ENCODE measurements around the gene ADAM12. TPM values are rescaled to one million over a fixed set of nuclear protein-coding genes. Genes with fewer than 3 reads are reported as not detected.
A peak's percentile ranks its signal among the peaks of the same experiment; 100 is the strongest.

The ADAM12 gene
- total and polyA plus RNA-seq, 4 donors: 0.03 to 0.33 (median 0.19) TPM

DNA sequence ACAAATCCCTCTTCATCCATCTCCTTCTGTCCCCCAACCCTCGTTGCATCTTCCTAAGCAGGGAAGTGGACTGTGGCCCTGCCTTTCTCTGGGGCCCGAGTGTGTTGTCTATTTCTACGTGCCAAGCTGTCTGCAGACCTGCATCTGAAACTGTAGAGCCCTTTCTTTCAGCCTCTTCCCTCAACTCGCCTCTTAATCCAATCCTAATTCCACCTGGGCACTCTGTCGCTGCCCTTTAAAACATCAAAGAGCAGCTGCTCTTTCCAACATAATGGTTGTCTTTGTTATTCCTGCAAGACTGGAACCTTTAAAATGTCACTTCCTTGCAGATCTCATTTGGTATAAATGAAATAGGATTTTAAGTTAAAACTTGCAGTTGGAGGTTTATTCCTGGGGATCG lies 21.5 kb upstream of the ADAM12 start:
- Histone ChIP-seq H3K9me3 (ENCODE audit: control insufficient read depth in 4 of 4, low read length in 3 of 4) (no peaks in the 10 kb centered on the region), H3K4me1 (ENCODE audit: control insufficient read depth in 4 of 4, insufficient read depth in 4 of 4, low read length in 3 of 4) (no peaks in the 10 kb centered on the region), H3K4me3 (ENCODE audit: low read depth in 1 of 3, low read length in 3 of 3) (no peak overlapping the region), H3K36me3 (ENCODE audit: control insufficient read depth in 4 of 4, insufficient read depth in 3 of 4, low read depth in 1 of 4, low read length in 3 of 4) (no peaks in the 10 kb centered on the region), H3K27me3 (ENCODE audit: control insufficient read depth in 4 of 4, insufficient read depth in 4 of 4, low read length in 3 of 4) (peaks cover 0 to 5% (median 1%) of the 10 kb centered on the region in 4 donors), H3K27ac (ENCODE audit: low read depth in 1 of 2, low read length in 2 of 2) (no peak overlapping the region), H3K9ac (ENCODE audit: low read depth in 1 of 2, low read length in 2 of 2) (peak overlapping the region in 1 of 2 donors; percentile 26)
- TF ChIP-seq, protein P1, sequence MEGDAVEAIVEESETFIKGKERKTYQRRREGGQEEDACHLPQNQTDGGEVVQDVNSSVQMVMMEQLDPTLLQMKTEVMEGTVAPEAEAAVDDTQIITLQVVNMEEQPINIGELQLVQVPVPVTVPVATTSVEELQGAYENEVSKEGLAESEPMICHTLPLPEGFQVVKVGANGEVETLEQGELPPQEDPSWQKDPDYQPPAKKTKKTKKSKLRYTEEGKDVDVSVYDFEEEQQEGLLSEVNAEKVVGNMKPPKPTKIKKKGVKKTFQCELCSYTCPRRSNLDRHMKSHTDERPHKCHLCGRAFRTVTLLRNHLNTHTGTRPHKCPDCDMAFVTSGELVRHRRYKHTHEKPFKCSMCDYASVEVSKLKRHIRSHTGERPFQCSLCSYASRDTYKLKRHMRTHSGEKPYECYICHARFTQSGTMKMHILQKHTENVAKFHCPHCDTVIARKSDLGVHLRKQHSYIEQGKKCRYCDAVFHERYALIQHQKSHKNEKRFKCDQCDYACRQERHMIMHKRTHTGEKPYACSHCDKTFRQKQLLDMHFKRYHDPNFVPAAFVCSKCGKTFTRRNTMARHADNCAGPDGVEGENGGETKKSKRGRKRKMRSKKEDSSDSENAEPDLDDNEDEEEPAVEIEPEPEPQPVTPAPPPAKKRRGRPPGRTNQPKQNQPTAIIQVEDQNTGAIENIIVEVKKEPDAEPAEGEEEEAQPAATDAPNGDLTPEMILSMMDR (IDR thresholded peaks at IDR 0.05; ENCODE audit: low read depth, low read length, missing input control): no peak
- no peak for TF ChIP-seq GABPA (IDR thresholded peaks at IDR 0.05 in 1 of 2, conservative IDR thresholded peaks at IDR 0.05 in 1 of 2)
- TF ChIP-seq RXRA (IDR thresholded peaks at IDR 0.05): no peak
- no peak for TF ChIP-seq RAD21 (IDR thresholded peaks at IDR 0.05)
- no peak for TF ChIP-seq YY1 (IDR thresholded peaks at IDR 0.05)
- no peak for TF ChIP-seq EGR1 (IDR thresholded peaks at IDR 0.05; ENCODE audit: low read depth in 2 of 2)
- TF ChIP-seq FOXA2 (IDR thresholded peaks at IDR 0.05): no peak
- no peak for TF ChIP-seq SP1 (IDR thresholded peaks at IDR 0.05)
- no peak for TF ChIP-seq TAF1 (conservative IDR thresholded peaks at IDR 0.05)
- TF ChIP-seq, protein P2, sequence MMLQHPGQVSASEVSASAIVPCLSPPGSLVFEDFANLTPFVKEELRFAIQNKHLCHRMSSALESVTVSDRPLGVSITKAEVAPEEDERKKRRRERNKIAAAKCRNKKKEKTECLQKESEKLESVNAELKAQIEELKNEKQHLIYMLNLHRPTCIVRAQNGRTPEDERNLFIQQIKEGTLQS (IDR thresholded peaks at IDR 0.05): no peak
- TF ChIP-seq, protein P3, sequence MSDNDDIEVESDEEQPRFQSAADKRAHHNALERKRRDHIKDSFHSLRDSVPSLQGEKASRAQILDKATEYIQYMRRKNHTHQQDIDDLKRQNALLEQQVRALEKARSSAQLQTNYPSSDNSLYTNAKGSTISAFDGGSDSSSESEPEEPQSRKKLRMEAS (IDR thresholded peaks at IDR 0.05): no peak
- TF ChIP-seq, protein P4, sequence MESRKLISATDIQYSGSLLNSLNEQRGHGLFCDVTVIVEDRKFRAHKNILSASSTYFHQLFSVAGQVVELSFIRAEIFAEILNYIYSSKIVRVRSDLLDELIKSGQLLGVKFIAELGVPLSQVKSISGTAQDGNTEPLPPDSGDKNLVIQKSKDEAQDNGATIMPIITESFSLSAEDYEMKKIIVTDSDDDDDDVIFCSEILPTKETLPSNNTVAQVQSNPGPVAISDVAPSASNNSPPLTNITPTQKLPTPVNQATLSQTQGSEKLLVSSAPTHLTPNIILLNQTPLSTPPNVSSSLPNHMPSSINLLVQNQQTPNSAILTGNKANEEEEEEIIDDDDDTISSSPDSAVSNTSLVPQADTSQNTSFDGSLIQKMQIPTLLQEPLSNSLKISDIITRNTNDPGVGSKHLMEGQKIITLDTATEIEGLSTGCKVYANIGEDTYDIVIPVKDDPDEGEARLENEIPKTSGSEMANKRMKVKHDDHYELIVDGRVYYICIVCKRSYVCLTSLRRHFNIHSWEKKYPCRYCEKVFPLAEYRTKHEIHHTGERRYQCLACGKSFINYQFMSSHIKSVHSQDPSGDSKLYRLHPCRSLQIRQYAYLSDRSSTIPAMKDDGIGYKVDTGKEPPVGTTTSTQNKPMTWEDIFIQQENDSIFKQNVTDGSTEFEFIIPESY (IDR thresholded peaks at IDR 0.05): no peak
- TF ChIP-seq, protein P5, sequence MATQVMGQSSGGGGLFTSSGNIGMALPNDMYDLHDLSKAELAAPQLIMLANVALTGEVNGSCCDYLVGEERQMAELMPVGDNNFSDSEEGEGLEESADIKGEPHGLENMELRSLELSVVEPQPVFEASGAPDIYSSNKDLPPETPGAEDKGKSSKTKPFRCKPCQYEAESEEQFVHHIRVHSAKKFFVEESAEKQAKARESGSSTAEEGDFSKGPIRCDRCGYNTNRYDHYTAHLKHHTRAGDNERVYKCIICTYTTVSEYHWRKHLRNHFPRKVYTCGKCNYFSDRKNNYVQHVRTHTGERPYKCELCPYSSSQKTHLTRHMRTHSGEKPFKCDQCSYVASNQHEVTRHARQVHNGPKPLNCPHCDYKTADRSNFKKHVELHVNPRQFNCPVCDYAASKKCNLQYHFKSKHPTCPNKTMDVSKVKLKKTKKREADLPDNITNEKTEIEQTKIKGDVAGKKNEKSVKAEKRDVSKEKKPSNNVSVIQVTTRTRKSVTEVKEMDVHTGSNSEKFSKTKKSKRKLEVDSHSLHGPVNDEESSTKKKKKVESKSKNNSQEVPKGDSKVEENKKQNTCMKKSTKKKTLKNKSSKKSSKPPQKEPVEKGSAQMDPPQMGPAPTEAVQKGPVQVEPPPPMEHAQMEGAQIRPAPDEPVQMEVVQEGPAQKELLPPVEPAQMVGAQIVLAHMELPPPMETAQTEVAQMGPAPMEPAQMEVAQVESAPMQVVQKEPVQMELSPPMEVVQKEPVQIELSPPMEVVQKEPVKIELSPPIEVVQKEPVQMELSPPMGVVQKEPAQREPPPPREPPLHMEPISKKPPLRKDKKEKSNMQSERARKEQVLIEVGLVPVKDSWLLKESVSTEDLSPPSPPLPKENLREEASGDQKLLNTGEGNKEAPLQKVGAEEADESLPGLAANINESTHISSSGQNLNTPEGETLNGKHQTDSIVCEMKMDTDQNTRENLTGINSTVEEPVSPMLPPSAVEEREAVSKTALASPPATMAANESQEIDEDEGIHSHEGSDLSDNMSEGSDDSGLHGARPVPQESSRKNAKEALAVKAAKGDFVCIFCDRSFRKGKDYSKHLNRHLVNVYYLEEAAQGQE (IDR thresholded peaks at IDR 0.05): no peak
- TF ChIP-seq JUND (IDR thresholded peaks at IDR 0.05): no peak
- 63% methylated on average over 6 of the region's 6 CpGs for WGBS
- DNase-seq (ENCODE audit: low spot score): no peak

DNA sequence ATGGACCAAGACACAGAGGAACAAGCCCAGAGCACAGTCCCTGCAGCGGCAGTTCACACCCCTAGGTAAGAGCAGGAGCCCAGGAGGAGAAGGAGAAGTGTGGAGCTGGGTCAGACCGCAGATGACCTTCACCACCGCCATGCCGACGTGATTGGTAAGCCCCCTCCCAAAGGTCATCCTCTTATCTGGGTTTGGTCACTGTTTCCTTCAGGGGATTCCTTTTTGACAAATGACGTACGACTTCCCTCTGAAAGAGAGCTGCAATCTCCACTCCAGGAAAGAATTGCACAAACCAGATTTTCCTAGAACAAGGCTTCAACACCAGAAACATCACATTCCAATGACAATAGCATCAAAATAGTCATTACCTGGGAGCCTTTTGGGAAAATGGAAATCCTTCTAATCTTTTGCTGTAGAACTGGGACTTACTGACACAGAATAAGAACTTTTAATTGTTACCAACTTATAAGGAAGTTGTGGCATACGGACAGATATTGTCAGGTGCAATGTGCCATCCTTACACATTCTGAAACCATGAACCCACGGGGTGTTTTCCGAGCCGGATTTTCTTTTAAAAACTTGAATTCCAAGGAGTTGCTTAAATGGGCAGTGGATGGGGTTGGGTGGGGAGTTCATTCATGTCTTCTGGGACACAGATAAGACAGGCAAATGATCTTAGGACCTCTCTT lies 20.8 kb upstream of the ADAM12 start:
- Histone ChIP-seq H3K9me3 (ENCODE audit: control insufficient read depth in 4 of 4, low read length in 3 of 4) (no peaks in the 10 kb centered on the region), H3K9ac (ENCODE audit: low read depth in 1 of 2, low read length in 2 of 2) (no peak overlapping the region)
- no peak for TF ChIP-seq RXRA (IDR thresholded peaks at IDR 0.05)
- no peak for TF ChIP-seq TAF1 (conservative IDR thresholded peaks at IDR 0.05)
- TF ChIP-seq RAD21 (IDR thresholded peaks at IDR 0.05): no peak
- no peak for TF ChIP-seq HNF4A (conservative IDR thresholded peaks at IDR 0.05)
- no peak for TF ChIP-seq YY1 (IDR thresholded peaks at IDR 0.05)
- TF ChIP-seq JUND (IDR thresholded peaks at IDR 0.05): no peak
- no peak for TF ChIP-seq FOXA2 (IDR thresholded peaks at IDR 0.05)
- TF ChIP-seq FOXA1 (IDR thresholded peaks at IDR 0.05): no peak
- no peak for TF ChIP-seq EGR1 (IDR thresholded peaks at IDR 0.05; ENCODE audit: low read depth in 2 of 2)
- no peak for TF ChIP-seq GABPA (IDR thresholded peaks at IDR 0.05 in 1 of 2, conservative IDR thresholded peaks at IDR 0.05 in 1 of 2)
- TF ChIP-seq, protein P4 (IDR thresholded peaks at IDR 0.05): no peak
- no peak for TF ChIP-seq SP1 (IDR thresholded peaks at IDR 0.05)
- TF ChIP-seq, protein P2 (IDR thresholded peaks at IDR 0.05): no peak
- TF ChIP-seq, protein P1 (IDR thresholded peaks at IDR 0.05; ENCODE audit: low read depth, low read length, missing input control): no peak

More for the DNA sequence above, 20.8 kb upstream of the ADAM12 start:
- Histone ChIP-seq H3K27ac (ENCODE audit: low read depth in 1 of 2, low read length in 2 of 2) (no peak overlapping the region), H3K4me3 (ENCODE audit: low read depth in 1 of 3, low read length in 3 of 3) (no peak overlapping the region), H3K4me1 (ENCODE audit: control insufficient read depth in 4 of 4, insufficient read depth in 4 of 4, low read length in 3 of 4) (no peaks in the 10 kb centered on the region), H3K36me3 (ENCODE audit: control insufficient read depth in 4 of 4, insufficient read depth in 3 of 4, low read depth in 1 of 4, low read length in 3 of 4) (no peaks in the 10 kb centered on the region), H3K27me3 (ENCODE audit: control insufficient read depth in 4 of 4, insufficient read depth in 4 of 4, low read length in 3 of 4) (peaks cover 0 to 5% (median 1%) of the 10 kb centered on the region in 4 donors)
- WGBS: 43% methylated on average over 11 of the region's 11 CpGs
- no peak for DNase-seq (ENCODE audit: low spot score)

Measured in liver (tissue), 9 donors.